ENCODE measurements around the gene SETD1B. TPM values are rescaled to one million over a fixed set of nuclear protein-coding genes. Genes with fewer than 3 reads are reported as not detected.

SETD1B gene
- 4.7 and 7.6 TPM in 2 replicates for total RNA-seq

DNA sequence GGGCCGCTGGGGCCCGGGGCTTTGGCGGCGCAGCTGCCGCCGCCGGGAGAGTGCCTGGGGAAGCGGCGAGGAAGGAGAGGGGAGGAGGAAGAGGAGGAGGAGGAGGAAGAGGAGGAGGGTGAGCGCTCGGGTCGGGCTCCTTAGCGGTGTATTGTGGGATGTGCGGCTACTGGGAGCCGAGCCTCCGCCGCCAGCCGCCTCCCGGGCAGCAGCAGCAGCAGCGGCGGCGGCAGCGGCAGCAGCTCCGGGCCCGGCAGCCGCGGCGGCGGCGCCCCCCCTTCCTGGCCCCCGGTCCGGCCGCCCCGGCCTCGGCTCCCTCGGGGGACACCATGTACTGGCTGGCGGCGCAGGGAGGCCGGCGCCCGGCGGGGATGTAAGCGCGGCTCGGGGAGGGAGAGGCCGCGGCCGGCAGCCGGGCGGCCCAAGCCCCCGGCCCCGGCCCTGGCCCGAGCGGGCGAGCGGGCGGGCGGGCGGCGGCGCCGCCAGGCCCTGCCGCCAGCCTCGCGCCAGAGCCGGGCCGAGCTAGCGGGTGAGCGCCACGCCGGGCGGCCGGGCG, at the start of gene SETD1B:
Gene SETD1B, plus strand, starts transcription at position 149 of the 556 bp plus-strand sequence. CDS start 729 bp downstream, outside the sequence.

DNA sequence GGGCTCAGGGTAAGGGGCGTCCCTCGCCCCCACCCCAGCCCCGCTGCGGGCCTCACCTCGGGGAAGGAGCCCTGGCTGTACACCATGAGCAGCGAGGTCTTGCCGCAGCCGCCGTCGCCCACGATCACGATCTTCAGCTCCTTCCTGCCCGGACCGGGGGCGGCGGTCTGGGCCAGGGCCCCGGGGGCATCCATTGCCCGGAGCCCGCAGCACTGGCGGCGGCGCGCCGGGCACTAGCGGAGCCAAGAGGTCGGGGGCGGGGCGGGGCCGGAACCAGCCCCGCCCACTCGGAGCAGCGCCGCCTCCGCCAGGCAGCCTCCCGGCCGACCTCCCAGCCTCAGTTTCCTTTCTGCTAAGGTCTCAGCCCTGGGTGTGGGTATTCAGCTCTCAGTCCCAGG, 10.4 kb upstream of the SETD1B start, which contains the start of gene RHOF:
Gene RHOF, minus strand, starts transcription at position 249 of the 398 bp plus-strand sequence. Its CDS starts 55 bp downstream, at position 194.

DNA sequence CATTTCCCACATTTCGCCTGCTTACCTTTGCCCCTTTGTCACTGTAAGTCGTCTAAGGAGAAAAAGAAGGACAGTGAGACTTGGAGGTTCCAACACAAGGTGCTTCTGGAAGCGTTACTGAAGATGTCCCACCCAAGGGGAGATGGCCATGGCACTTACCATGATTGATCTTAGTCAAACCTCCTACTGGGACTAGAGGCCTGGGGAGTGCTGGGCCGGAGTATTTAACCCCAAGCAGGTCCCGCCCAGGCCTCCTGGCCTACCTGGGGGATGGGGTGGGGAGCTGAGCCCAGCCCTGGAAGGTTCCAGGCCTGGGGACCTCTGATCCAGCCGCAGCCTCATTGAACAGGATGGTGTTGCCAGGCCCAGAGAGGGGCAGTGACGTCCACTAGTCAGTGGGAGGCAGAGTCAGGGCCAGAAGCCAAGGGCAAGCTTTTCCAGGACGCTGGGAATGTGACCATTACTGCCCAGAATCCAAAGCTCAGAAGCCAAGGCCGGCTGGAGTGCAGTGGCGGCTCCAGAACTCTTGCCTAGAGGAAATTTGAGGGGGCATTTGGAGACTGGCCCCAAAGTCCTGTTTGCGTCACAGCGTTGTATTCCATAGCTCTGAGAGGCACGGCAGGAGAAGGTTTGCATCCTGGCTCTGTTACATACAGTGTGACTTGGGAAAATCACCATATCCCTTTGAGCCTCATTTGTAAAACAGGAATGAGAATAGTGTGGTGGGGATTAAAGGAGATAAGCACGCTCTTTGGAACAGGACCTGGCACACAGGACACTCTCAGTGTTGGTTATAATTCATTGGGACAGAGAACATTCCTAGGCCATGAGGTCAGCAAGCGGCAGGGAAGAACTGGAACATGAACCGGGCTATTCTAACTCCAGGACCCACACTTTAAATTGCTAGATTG, 55.1 kb downstream of the SETD1B start, which contains the start of gene HPD:
Gene HPD, minus strand, starts transcription at position 198 of the 911 bp plus-strand sequence. Its CDS starts 36 bp downstream, at position 162.

Other genes starting within 250 kb of the SETD1B start
- gene KDM2B, start 223.0 kb upstream of the SETD1B start, total RNA-seq: 13.7 and 20.1 TPM in 2 replicates
- gene ORAI1, start 177.5 kb upstream of the SETD1B start, total RNA-seq: 7.5 and 16.4 TPM in 2 replicates
- 0.26 and 2.8 TPM in 2 replicates for gene MORN3, start 134.4 kb upstream of the SETD1B start, total RNA-seq
- 4.9 and 6.5 TPM in 2 replicates for gene TMEM120B, start 91.3 kb upstream of the SETD1B start, total RNA-seq
- gene RHOF, start 10.3 kb upstream of the SETD1B start, total RNA-seq: 3.5 and 20.1 TPM in 2 replicates
- 4.9 and 8.8 TPM in 2 replicates for gene HPD, start 54.9 kb downstream of the SETD1B start, total RNA-seq
- 29.9 and 59.6 TPM in 2 replicates for gene PSMD9, start 84.8 kb downstream of the SETD1B start, total RNA-seq
- 0.09 and 4.3 TPM in 2 replicates for gene CFAP251, start 114.6 kb downstream of the SETD1B start, total RNA-seq
- 2.0 and 6.9 TPM in 2 replicates for gene BCL7A, start 217.9 kb downstream of the SETD1B start, total RNA-seq